ENCODE results near the gene VIPAS39. TPM values are rescaled to one million over a fixed set of nuclear protein-coding genes. Genes with fewer than 3 reads are reported as not detected.

The VIPAS39 gene
- total and polyA plus RNA-seq, 2 of the 13 experiments (the other 11 are each of a cell fraction or from before 2014, with no cell fraction given): 13.3 to 21.5 TPM

DNA sequence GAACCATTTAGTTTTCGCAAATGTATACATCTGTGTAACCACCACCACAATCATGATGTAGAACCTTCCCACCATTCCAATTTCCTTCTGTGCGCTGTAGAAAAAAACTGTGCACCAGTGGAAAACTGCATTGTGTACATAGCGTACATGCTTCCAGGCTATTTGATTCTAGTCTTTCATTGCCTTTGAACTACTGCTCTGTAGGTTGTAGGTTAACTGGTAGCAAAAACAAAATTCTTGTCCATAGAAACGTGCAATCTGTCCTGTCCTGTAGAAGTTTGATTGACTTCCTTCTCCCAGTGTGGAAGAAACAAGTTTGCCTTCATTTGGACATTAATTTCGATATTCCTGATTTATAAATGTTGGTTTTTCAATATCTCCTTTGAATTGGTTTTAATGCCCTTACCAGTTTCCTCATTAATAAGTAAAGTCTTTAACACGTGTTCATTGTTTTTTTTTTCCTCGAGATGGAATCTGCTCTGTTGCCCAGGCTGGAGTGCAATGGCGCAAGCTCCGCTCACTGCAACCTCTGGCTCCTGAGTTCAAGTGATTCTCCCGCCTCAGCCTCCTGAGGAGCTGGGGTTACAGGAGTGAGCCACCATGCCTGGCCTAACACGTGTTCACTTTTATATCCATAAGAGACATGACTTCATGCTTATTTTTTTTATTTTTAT lies 44.8 kb upstream of the VIPAS39 start (continued):
- TF ChIP-seq, protein P1, sequence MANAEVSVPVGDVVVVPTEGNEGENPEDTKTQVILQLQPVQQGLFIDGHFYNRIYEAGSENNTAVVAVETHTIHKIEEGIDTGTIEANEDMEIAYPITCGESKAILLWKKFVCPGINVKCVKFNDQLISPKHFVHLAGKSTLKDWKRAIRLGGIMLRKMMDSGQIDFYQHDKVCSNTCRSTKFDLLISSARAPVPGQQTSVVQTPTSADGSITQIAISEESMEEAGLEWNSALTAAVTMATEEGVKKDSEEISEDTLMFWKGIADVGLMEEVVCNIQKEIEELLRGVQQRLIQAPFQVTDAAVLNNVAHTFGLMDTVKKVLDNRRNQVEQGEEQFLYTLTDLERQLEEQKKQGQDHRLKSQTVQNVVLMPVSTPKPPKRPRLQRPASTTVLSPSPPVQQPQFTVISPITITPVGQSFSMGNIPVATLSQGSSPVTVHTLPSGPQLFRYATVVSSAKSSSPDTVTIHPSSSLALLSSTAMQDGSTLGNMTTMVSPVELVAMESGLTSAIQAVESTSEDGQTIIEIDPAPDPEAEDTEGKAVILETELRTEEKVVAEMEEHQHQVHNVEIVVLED (CRISPR knock-in tag; IDR thresholded peaks at IDR 0.05; ENCODE audit: borderline replicate concordance): no peak
- TF ChIP-seq, protein P2, sequence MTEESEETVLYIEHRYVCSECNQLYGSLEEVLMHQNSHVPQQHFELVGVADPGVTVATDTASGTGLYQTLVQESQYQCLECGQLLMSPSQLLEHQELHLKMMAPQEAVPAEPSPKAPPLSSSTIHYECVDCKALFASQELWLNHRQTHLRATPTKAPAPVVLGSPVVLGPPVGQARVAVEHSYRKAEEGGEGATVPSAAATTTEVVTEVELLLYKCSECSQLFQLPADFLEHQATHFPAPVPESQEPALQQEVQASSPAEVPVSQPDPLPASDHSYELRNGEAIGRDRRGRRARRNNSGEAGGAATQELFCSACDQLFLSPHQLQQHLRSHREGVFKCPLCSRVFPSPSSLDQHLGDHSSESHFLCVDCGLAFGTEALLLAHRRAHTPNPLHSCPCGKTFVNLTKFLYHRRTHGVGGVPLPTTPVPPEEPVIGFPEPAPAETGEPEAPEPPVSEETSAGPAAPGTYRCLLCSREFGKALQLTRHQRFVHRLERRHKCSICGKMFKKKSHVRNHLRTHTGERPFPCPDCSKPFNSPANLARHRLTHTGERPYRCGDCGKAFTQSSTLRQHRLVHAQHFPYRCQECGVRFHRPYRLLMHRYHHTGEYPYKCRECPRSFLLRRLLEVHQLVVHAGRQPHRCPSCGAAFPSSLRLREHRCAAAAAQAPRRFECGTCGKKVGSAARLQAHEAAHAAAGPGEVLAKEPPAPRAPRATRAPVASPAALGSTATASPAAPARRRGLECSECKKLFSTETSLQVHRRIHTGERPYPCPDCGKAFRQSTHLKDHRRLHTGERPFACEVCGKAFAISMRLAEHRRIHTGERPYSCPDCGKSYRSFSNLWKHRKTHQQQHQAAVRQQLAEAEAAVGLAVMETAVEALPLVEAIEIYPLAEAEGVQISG (CRISPR knock-in tag; IDR thresholded peaks at IDR 0.05): peak; percentile 27; the same call in 1 of the 2 replicates
- TF ChIP-seq ZNF317 (CRISPR knock-in tag; IDR thresholded peaks at IDR 0.05): no peak
- TF ChIP-seq, protein P3, sequence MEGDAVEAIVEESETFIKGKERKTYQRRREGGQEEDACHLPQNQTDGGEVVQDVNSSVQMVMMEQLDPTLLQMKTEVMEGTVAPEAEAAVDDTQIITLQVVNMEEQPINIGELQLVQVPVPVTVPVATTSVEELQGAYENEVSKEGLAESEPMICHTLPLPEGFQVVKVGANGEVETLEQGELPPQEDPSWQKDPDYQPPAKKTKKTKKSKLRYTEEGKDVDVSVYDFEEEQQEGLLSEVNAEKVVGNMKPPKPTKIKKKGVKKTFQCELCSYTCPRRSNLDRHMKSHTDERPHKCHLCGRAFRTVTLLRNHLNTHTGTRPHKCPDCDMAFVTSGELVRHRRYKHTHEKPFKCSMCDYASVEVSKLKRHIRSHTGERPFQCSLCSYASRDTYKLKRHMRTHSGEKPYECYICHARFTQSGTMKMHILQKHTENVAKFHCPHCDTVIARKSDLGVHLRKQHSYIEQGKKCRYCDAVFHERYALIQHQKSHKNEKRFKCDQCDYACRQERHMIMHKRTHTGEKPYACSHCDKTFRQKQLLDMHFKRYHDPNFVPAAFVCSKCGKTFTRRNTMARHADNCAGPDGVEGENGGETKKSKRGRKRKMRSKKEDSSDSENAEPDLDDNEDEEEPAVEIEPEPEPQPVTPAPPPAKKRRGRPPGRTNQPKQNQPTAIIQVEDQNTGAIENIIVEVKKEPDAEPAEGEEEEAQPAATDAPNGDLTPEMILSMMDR (CRISPR knock-in tag; IDR thresholded peaks at IDR 0.05): no peak
- no peak for TF ChIP-seq ZNF510 (CRISPR knock-in tag; IDR thresholded peaks at IDR 0.05; ENCODE audit: low read depth)
- TF ChIP-seq, protein P4, sequence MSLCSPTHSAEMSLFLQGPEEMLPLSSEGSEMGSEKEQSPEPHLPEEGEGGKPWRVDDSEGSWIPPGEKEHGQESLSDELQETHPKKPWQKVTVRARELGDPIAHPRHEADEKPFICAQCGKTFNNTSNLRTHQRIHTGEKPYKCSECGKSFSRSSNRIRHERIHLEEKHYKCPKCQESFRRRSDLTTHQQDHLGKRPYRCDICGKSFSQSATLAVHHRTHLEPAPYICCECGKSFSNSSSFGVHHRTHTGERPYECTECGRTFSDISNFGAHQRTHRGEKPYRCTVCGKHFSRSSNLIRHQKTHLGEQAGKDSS (CRISPR knock-in tag; IDR thresholded peaks at IDR 0.05; ENCODE audit: borderline replicate concordance, low read depth): no peak
- no peak; the same call in 1 of the 2 replicates for TF ChIP-seq STAG1 (CRISPR knock-in tag; IDR thresholded peaks at IDR 0.05)
- no peak for TF ChIP-seq ADNP (CRISPR knock-in tag; IDR thresholded peaks at IDR 0.05)
- TF ChIP-seq TMF1 (CRISPR knock-in tag; IDR thresholded peaks at IDR 0.05; ENCODE audit: low read depth): no peak
- no peak for TF ChIP-seq ZNF460 (CRISPR knock-in tag; IDR thresholded peaks at IDR 0.05; ENCODE audit: borderline replicate concordance)
- 0 out of 2 replicates have a peak, but pooled peaks have one; percentile 9 for TF ChIP-seq ZNF629 (CRISPR knock-in tag; conservative IDR thresholded peaks at IDR 0.05)
- no peak for TF ChIP-seq ISX (CRISPR knock-in tag; conservative IDR thresholded peaks at IDR 0.05)
- TF ChIP-seq GABPB1 (CRISPR knock-in tag; IDR thresholded peaks at IDR 0.05): no peak
- peak; percentile 92 for TF ChIP-seq FOXA3 (CRISPR knock-in tag; IDR thresholded peaks at IDR 0.05)
- TF ChIP-seq ZFP36L2 (CRISPR knock-in tag; IDR thresholded peaks at IDR 0.05): no peak
- no peak for TF ChIP-seq NFATC3 (CRISPR knock-in tag; IDR thresholded peaks at IDR 0.05)
- TF ChIP-seq SIX1 (CRISPR knock-in tag; IDR thresholded peaks at IDR 0.05; ENCODE audit: borderline replicate concordance): peak; percentile 61; the same call in 1 of the 2 replicates
- TF ChIP-seq ZFP82 (CRISPR knock-in tag; IDR thresholded peaks at IDR 0.05; ENCODE audit: borderline replicate concordance): no peak
- no peak for TF ChIP-seq PTBP1 (IDR thresholded peaks at IDR 0.05; ENCODE audit: low read depth, low read length, poor library complexity, severe bottlenecking)
- peak; percentile 56 for TF ChIP-seq HNF4A (CRISPR knock-in tag; IDR thresholded peaks at IDR 0.05)
- TF ChIP-seq, protein P5, sequence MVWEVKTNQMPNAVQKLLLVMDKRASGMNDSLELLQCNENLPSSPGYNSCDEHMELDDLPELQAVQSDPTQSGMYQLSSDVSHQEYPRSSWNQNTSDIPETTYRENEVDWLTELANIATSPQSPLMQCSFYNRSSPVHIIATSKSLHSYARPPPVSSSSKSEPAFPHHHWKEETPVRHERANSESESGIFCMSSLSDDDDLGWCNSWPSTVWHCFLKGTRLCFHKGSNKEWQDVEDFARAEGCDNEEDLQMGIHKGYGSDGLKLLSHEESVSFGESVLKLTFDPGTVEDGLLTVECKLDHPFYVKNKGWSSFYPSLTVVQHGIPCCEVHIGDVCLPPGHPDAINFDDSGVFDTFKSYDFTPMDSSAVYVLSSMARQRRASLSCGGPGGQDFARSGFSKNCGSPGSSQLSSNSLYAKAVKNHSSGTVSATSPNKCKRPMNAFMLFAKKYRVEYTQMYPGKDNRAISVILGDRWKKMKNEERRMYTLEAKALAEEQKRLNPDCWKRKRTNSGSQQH (CRISPR knock-in tag; IDR thresholded peaks at IDR 0.05; ENCODE audit: low read depth): no peak
- TF ChIP-seq BHLHE40 (IDR thresholded peaks at IDR 0.05; ENCODE audit: low read length): peak; percentile 63; the same call in 1 of the 2 replicates
